Psoas muscle (tissue), 8 donors: Measurements from ENCODE around the gene AMN. TPM values are rescaled to one million over a fixed set of nuclear protein-coding genes. Genes with fewer than 3 reads are reported as not detected.
A peak's percentile ranks its signal among the peaks of the same experiment; 100 is the strongest.

ENCODE experiments used
- ATAC-seq, 4 donors: fragments of 200-7000 bp; cut with Tn5 transposase; one replicate each; pipeline ENCODE4 v1.9.1; 2020; ENCODE audit warnings: moderate library complexity in 3 of 4, mild to moderate bottlenecking in 2 of 4
- DNase-seq, 2 donors: peaks; one replicate each; pipeline ENCODE4 v3.0.0-alpha.2; 2020
- H3K27ac ChIP-seq: fragments of 200-600 bp; one replicate; pipeline ENCODE4 v1.8.0; 2022
- H3K27me3 ChIP-seq, 3 donors: fragments of 200-600 bp in 1 of 3; one replicate each; pipeline versions ENCODE4 v1.6.1 to v1.8.0; 2013 to 2022; ENCODE audit warnings: low read length in 2 of 3, mild to moderate bottlenecking in 2 of 3, moderate library complexity in 1 of 3; ENCODE audit not compliant: insufficient read depth in 3 of 3
- H3K36me3 ChIP-seq, 2 donors: fragments of 200-600 bp in 1 of 2; one replicate each; pipeline versions ENCODE4 v1.6.1 to v1.8.0; 2013 to 2022; ENCODE audit warnings: low read depth in 1 of 2, mild to moderate bottlenecking in 1 of 2, moderate library complexity in 1 of 2; ENCODE audit not compliant: insufficient read depth in 1 of 2
- H3K4me1 ChIP-seq: fragments of 200-600 bp; one replicate; pipeline ENCODE4 v1.8.0; 2022
- H3K4me3 ChIP-seq: fragments of 200-600 bp; one replicate; pipeline ENCODE4 v1.8.0; 2022; ENCODE audit warnings: mild to moderate bottlenecking
- H3K9me3 ChIP-seq: fragments of 200-600 bp; one replicate; pipeline ENCODE4 v1.8.0; 2022
- CTCF ChIP-seq: fragments of 200-600 bp; IDR thresholded peaks from one replicate; pipeline ENCODE4 v1.8.0; 2022; ENCODE audit warnings: antibody characterized with exemption
- WGBS, 3 donors: extraction: QIAGEN DNeasy Blood & Tissue Kit; methylation state at CpG; one replicate each; pipeline versions ENCODE4 v1.1.6 to v1.1.7; 2013; 5-methylcytosine and 5-hydroxymethylcytosine counted together
- intact Hi-C, 2 donors: fragments of 100-400 bp; cut with DNase I; formaldehyde crosslinking; loops; one replicate each; pipeline versions ENCODE4 v1.11.0 to v1.14.2; 2022
- polyA plus RNA-seq, 3 donors: library from polyadenylated mRNA; stranded (reverse); fragments of 200-250 nt; gene quantifications; one replicate each; pipeline ENCODE4 v1.2.3, GENCODE V29; 2013
- total RNA-seq, 4 donors: library from RNA; stranded (reverse); fragmentation: NEBNext Ultra II Directional in 2 of 4; extraction: Animal tissue kit (Norgen Biotek cat#: 25700) in 2 of 4; gene quantifications; one replicate each; pipeline versions ENCODE4 v1.2.1 to v1.2.4, GENCODE V29; 2021 to 2023
- donor health status: healthy with polysubstance abuse.
- donor health status: DM: no; HTN: no; CAD: no; lungs with moderate emphysema.
- donor health status: Bipolar disorder and iron deficiency.
- donor health status: healthy.
- donor health status: DM: yes; HTN: yes; CAD: no.
- donor health status: DM: no; HTN: no; CAD: no.
- donor health status: DM: no; HTN: no; CAD: no.
- donor health status: DM: yes; HTN: yes; CAD: no.

Gene AMN
- total and polyA plus RNA-seq, 7 donors: 0.18 to 0.19 (median 0.18) TPM; not detected in 4

- intact Hi-C loops: no loop called here
- TF ChIP-seq CTCF: no peak
- peak overlapping the region; percentile 58 for H3K4me3 ChIP-seq
These were observed 6.2 kb downstream of the AMN start for GRCh38 chr14:102928412-102929240.

GRCh38 chr14:102929241-102930137 is 7.0 kb downstream of the AMN start:
- Histone ChIP-seq H3K36me3 (peaks cover 2 to 13% of the 10 kb centered on the region in 2 donors), H3K4me3 (peak overlapping the region; percentile 58), H3K4me1 (peaks cover 13% of the 10 kb centered on the region), H3K9me3 (no peaks in the 10 kb centered on the region), H3K27me3 (peaks cover 0 to 53% (median 26%) of the 10 kb centered on the region in 3 donors), H3K27ac (no peak overlapping the region)
- TF ChIP-seq CTCF: no peak
- DNase-seq (no peak), ATAC-seq (peak; percentile 18 to 35 (median 27))
- intact Hi-C loops: no loop called here
- WGBS, 3 donors: 1 to 2% (median 2%) methylated on average over 70 to 94 of the region's 94 CpGs

More at GRCh38 chr14:102928412-102929240, 6.2 kb downstream of the AMN start:
- Histone ChIP-seq H3K27me3 (peaks cover 0 to 61% (median 26%) of the 10 kb centered on the region in 3 donors), H3K27ac (no peak overlapping the region), H3K36me3 (peaks cover 2 to 9% of the 10 kb centered on the region in 2 donors), H3K4me1 (peaks cover 13% of the 10 kb centered on the region), H3K9me3 (no peaks in the 10 kb centered on the region)
- ATAC-seq (peak; percentile 30 to 55 (median 47)), DNase-seq (peak; percentile 60 to 79)
- WGBS, 3 donors: 0 to 2% (median 1%) methylated on average over 75 to 94 of the region's 94 CpGs

GRCh38 chr14:102930138-102930752 is 7.8 kb downstream of the AMN start:
- peak overlapping the region; percentile 58 for H3K4me3 ChIP-seq
- peaks cover 0 to 45% (median 24%) of the 10 kb centered on the region in 3 donors for H3K27me3 ChIP-seq
- peak in 1 of 2 donors; percentile 42 for DNase-seq

More at GRCh38 chr14:102930138-102930752, 7.8 kb downstream of the AMN start:
- Histone ChIP-seq H3K36me3 (peaks cover 2 to 13% of the 10 kb centered on the region in 2 donors), H3K27ac (no peak overlapping the region), H3K4me1 (peaks cover 13% of the 10 kb centered on the region), H3K9me3 (no peaks in the 10 kb centered on the region)
- intact Hi-C loops: no loop called here
- no peak for TF ChIP-seq CTCF
- ATAC-seq: peak; percentile 8 to 25 (median 14)
- WGBS, 3 donors: 3 to 4% (median 4%) methylated on average over 31 to 74 of the region's 74 CpGs
